ENCODE data around the gene HCST. TPM values are rescaled to one million over a fixed set of nuclear protein-coding genes. Genes with fewer than 3 reads are reported as not detected.

HCST gene
- total RNA-seq, 2 donors from 2014 or later, result 1.3 to 1.5 TPM

DNA sequence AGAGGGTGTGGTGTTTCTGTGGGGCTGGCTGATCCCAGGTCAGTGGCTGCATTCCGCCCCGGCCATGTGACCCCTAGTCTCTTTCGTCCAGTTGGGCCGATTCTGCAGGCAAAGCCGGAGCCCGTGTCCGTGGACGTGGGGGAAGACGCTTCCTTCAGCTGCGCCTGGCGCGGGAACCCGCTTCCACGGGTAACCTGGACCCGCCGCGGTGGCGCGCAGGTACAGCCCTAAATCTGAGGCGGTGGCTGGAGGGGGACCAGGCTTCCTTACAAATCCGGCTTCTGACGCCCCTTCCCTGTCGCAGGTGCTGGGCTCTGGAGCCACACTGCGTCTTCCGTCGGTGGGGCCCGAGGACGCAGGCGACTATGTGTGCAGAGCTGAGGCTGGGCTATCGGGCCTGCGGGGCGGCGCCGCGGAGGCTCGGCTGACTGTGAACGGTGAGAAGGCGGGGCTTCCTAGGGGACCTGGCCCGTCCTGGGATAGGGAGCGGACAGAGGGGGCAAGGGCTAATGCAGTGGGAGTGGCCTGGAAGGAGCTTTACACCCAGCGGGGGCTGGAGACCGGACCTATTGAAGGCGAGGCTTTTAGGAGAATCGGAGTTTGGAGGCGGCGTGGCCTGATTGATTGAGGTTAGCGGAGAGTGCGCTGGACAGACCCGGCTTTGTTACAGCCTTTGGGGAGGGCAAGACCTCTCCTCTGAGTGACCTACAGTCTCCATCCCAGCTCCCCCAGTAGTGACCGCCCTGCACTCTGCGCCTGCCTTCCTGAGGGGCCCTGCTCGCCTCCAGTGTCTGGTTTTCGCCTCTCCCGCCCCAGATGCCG, 41.3 kb upstream of the HCST start:
- Histone ChIP-seq H3K9ac (ENCODE audit: extremely low read depth, low read length, poor library complexity, severe bottlenecking) (no peak overlapping the region), H3K27me3 (ENCODE audit: control insufficient read depth, insufficient read depth, low read length, poor library complexity, severe bottlenecking) (peaks cover 93% of the 10 kb centered on the region)

DNA sequence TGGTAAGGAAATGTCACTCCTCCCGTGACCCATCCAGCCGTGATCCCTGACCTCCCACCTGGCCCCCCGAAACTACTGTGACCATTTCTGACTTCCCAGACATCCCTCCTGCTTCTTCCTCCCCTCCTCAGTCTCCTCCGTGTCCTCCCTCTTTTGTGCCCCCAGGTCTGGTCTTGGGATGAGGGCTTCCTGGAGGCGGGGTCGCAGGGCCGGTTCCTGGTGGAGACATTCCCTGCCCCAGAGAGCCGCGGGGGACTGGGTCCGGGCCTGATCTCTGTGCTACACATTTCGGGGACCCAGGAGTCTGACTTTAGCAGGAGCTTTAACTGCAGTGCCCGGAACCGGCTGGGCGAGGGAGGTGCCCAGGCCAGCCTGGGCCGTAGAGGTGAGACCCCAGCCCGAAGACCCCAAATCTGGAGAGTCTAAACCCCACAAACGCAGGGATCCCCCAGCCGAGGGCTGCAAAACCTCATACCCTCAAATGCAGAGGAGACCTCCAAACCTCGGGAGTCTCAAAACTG, 40.6 kb upstream of the HCST start:
- Histone ChIP-seq H3K36me3 (ENCODE audit: control insufficient read depth, insufficient read depth, low read length) (no peaks in the 10 kb centered on the region), H3K9ac (ENCODE audit: extremely low read depth, low read length, poor library complexity, severe bottlenecking) (no peak overlapping the region), H3K9me3 (ENCODE audit: control insufficient read depth, low read length) (no peaks in the 10 kb centered on the region), H3K4me1 (ENCODE audit: control insufficient read depth, insufficient read depth, low read length) (no peaks in the 10 kb centered on the region), H3K27me3 (ENCODE audit: control insufficient read depth, insufficient read depth, low read length, poor library complexity, severe bottlenecking) (peaks cover 93% of the 10 kb centered on the region), H3K27ac (ENCODE audit: low read depth, low read length) (no peak overlapping the region), H3K4me3 (ENCODE audit: low read length) (peak overlapping the region; percentile 60)
- H3K27me3 Mint-ChIP-seq (ENCODE audit: insufficient read depth), result peaks cover 87% of the 10 kb centered on the region
- WGBS, 2 experiments (ENCODE audit: insufficient coverage in 1 of 2, insufficient read length in 1 of 2), result 51 to 57% methylated on average over 16 to 19 of the region's 19 CpGs
- no peaks in the 10 kb centered on the region for H3K36me3 Mint-ChIP-seq (ENCODE audit: low read depth)
- peaks cover 8% of the 10 kb centered on the region for H3K4me1 Mint-ChIP-seq
- DNase-seq, result peak; percentile 63
- no peaks in the 10 kb centered on the region for H3K9me3 Mint-ChIP-seq
- TF ChIP-seq, protein P1, sequence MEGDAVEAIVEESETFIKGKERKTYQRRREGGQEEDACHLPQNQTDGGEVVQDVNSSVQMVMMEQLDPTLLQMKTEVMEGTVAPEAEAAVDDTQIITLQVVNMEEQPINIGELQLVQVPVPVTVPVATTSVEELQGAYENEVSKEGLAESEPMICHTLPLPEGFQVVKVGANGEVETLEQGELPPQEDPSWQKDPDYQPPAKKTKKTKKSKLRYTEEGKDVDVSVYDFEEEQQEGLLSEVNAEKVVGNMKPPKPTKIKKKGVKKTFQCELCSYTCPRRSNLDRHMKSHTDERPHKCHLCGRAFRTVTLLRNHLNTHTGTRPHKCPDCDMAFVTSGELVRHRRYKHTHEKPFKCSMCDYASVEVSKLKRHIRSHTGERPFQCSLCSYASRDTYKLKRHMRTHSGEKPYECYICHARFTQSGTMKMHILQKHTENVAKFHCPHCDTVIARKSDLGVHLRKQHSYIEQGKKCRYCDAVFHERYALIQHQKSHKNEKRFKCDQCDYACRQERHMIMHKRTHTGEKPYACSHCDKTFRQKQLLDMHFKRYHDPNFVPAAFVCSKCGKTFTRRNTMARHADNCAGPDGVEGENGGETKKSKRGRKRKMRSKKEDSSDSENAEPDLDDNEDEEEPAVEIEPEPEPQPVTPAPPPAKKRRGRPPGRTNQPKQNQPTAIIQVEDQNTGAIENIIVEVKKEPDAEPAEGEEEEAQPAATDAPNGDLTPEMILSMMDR (conservative IDR thresholded peaks at IDR 0.05), result no peak
- H3K4me3 Mint-ChIP-seq, result peak overlapping the region; percentile 57
- H3K27ac Mint-ChIP-seq, result no peak overlapping the region

More for the DNA sequence above, 41.3 kb upstream of the HCST start:
- peaks cover 2% of the 10 kb centered on the region for H3K4me1 ChIP-seq (ENCODE audit: control insufficient read depth, insufficient read depth, low read length)
- TF ChIP-seq, protein P1 (conservative IDR thresholded peaks at IDR 0.05), result no peak
- WGBS, 2 experiments (ENCODE audit: insufficient coverage in 1 of 2, insufficient read length in 1 of 2), result 8 to 12% methylated on average over 28 to 55 of the region's 55 CpGs
- H3K36me3 ChIP-seq (ENCODE audit: control insufficient read depth, insufficient read depth, low read length), result no peaks in the 10 kb centered on the region
- H3K9me3 ChIP-seq (ENCODE audit: control insufficient read depth, low read length), result no peaks in the 10 kb centered on the region
- no peak overlapping the region for H3K27ac ChIP-seq (ENCODE audit: low read depth, low read length)
- Mint-ChIP-seq H3K27me3 (ENCODE audit: insufficient read depth) (peaks cover 84% of the 10 kb centered on the region), H3K36me3 (ENCODE audit: low read depth) (no peaks in the 10 kb centered on the region), H3K27ac (no peak overlapping the region), H3K9me3 (no peaks in the 10 kb centered on the region), H3K4me3 (peak overlapping the region; percentile 57), H3K4me1 (peaks cover 8% of the 10 kb centered on the region)
- peak; percentile 98 for DNase-seq
- peak overlapping the region; percentile 60 for H3K4me3 ChIP-seq (ENCODE audit: low read length)

DNA sequence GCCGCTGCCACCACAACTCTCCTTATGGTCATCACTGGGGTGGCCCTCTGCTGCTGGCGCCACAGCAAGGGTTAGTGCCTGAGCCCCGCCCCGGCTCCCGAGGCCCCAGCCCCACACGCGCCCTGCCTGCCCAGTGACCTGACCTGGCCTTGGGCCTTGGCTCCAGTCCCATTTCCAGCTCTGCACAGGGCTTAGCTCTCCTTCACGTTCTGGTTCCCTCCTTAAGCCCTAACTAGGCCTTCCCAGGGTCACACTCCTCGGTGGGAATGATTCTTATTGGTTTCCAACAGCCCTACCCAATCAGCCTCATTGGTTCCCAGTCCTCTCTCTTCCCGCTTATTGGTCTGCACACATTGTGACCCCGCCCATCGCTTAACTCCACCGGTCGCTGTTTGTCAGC, 39.8 kb upstream of the HCST start:
- DNase-seq, result peak; percentile 58
- Mint-ChIP-seq H3K4me3 (no peak overlapping the region), H3K4me1 (peaks cover 8% of the 10 kb centered on the region), H3K36me3 (ENCODE audit: low read depth) (no peaks in the 10 kb centered on the region), H3K27ac (no peak overlapping the region), H3K27me3 (ENCODE audit: insufficient read depth) (peaks cover 85% of the 10 kb centered on the region), H3K9me3 (no peaks in the 10 kb centered on the region)
- Histone ChIP-seq H3K27me3 (ENCODE audit: control insufficient read depth, insufficient read depth, low read length, poor library complexity, severe bottlenecking) (peaks cover 93% of the 10 kb centered on the region), H3K9me3 (ENCODE audit: control insufficient read depth, low read length) (no peaks in the 10 kb centered on the region), H3K4me1 (ENCODE audit: control insufficient read depth, insufficient read depth, low read length) (no peaks in the 10 kb centered on the region), H3K36me3 (ENCODE audit: control insufficient read depth, insufficient read depth, low read length) (no peaks in the 10 kb centered on the region), H3K4me3 (ENCODE audit: low read length) (no peak overlapping the region), H3K27ac (ENCODE audit: low read depth, low read length) (no peak overlapping the region), H3K9ac (ENCODE audit: extremely low read depth, low read length, poor library complexity, severe bottlenecking) (no peak overlapping the region)
- TF ChIP-seq, protein P1 (conservative IDR thresholded peaks at IDR 0.05), result no peak
- WGBS, 2 experiments (ENCODE audit: insufficient coverage in 1 of 2, insufficient read length in 1 of 2), result 85 to 94% methylated on average over 5 to 14 of the region's 14 CpGs
